ENCODE measurements around the gene ASIC3.
A peak's percentile ranks its signal among the peaks of the same experiment; 100 is the strongest.

ASIC3 gene

DNA sequence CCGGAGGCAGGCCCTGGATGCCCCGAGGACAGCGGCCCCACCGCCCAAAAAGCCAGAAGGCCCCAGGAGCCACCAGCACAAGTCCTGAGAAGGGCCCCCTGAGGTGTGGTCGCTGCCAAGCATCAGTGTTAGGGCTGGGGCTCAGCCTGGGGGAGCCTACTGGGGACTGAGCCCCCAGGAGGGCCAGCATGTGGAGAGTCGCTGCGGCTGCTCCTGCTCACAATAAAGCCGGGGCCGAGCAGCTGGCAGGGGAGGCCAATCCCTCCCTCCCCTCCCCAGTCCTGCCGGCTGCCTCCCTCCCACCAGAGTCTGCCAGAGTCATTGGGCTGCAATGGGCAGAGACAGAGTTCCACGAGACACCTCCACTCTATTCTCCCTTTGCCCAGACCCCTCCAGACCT lies 3.1 kb upstream of the ASIC3 start:
- H3K4me1 ChIP-seq (ENCODE audit: control insufficient read depth in 2 of 2, insufficient read depth in 1 of 2, low read depth in 1 of 2, low read length in 2 of 2), result peaks cover 0 to 2% of the 10 kb centered on the region in 2 donors
- H3K4ac ChIP-seq (ENCODE audit: low read length), result no peak overlapping the region
- H3K27me3 ChIP-seq (ENCODE audit: control insufficient read depth in 3 of 3, insufficient read depth in 3 of 3, low read depth in 1 of 3, low read length in 3 of 3), result peaks cover 0 to 11% (median 0%) of the 10 kb centered on the region in 3 experiments
- no peak overlapping the region for H2BK15ac ChIP-seq (ENCODE audit: low read length)
- H3K4me3 ChIP-seq (ENCODE audit: low read length in 2 of 2), result no peak overlapping the region
- H2BK5ac ChIP-seq (ENCODE audit: low read length), result no peak overlapping the region
- no peak overlapping the region for H2BK120ac ChIP-seq (ENCODE audit: low read depth, low read length)
- H3K36me3 ChIP-seq (replicated peaks in 1 of 2; ENCODE audit: control insufficient read depth in 2 of 2, insufficient read depth in 2 of 2, low read length in 2 of 2), result peaks cover 6 to 10% of the 10 kb centered on the region in 2 donors
- H2BK12ac ChIP-seq (ENCODE audit: low read length), result no peak overlapping the region
- WGBS, 2 donors (ENCODE audit: extremely low coverage in 2 of 2, insufficient read length in 2 of 2, insufficient replicate concordance in 1 of 2), result no CpG with 5 or more reads among the region's 11 CpGs
- no peak overlapping the region for H3K4me2 ChIP-seq (ENCODE audit: insufficient read depth, low read length, poor library complexity, severe bottlenecking)
- H3K9ac ChIP-seq (ENCODE audit: low read depth, low read length, poor library complexity), result no peak overlapping the region
- H3K9me3 ChIP-seq (replicated peaks in 1 of 2; ENCODE audit: control insufficient read depth in 2 of 2, insufficient read depth in 1 of 2, low read depth in 1 of 2, low read length in 2 of 2), result no peaks in the 10 kb centered on the region
- H2AFZ ChIP-seq (ENCODE audit: low read length), result no peak overlapping the region
- no peak for DNase-seq (ENCODE audit: low spot score)
- H3K14ac ChIP-seq (ENCODE audit: low read length), result no peak overlapping the region
- H3K27ac ChIP-seq (replicated peaks; ENCODE audit: low read length), result no peak overlapping the region
- H3K23ac ChIP-seq (ENCODE audit: low read depth, low read length, poor library complexity), result no peak overlapping the region
- no peak overlapping the region for H3K18ac ChIP-seq (ENCODE audit: low read length)
- no peak overlapping the region for H2AK5ac ChIP-seq (ENCODE audit: low read depth, low read length)
- H4K8ac ChIP-seq (ENCODE audit: low read depth, low read length), result no peak overlapping the region
- no peaks in the 10 kb centered on the region for H3K79me1 ChIP-seq (ENCODE audit: low read depth, low read length)
- no peak overlapping the region for H4K91ac ChIP-seq (ENCODE audit: low read depth, low read length, poor library complexity)

DNA sequence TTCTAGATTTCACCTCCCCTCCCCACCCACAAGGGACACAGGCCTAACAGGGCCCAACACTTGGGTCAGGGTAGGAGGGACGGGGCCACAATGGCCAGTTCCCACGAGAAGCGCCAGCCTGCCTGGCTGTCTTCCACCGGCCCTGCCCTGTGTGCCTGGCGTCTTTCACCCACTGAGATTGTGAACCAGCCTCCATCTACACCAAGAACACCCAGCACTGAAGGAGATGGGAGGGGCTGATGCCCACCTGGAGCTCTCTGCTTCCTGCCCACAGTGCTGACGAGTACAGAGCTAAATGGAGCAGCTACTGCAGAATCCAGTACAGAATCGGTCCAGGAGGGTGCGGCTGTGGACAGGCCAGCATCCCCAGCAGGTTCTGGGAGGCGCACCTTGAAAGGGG lies 2.4 kb upstream of the ASIC3 start:
- Histone ChIP-seq H3K9ac (ENCODE audit: low read depth, low read length, poor library complexity) (no peak overlapping the region), H3K4me2 (ENCODE audit: insufficient read depth, low read length, poor library complexity, severe bottlenecking) (no peak overlapping the region), H4K91ac (ENCODE audit: low read depth, low read length, poor library complexity) (no peak overlapping the region), H3K14ac (ENCODE audit: low read length) (no peak overlapping the region), H2BK5ac (ENCODE audit: low read length) (no peak overlapping the region), H3K18ac (ENCODE audit: low read length) (no peak overlapping the region), H3K9me3 (replicated peaks in 1 of 2; ENCODE audit: control insufficient read depth in 2 of 2, insufficient read depth in 1 of 2, low read depth in 1 of 2, low read length in 2 of 2) (no peaks in the 10 kb centered on the region), H2AK5ac (ENCODE audit: low read depth, low read length) (no peak overlapping the region), H3K23ac (ENCODE audit: low read depth, low read length, poor library complexity) (no peak overlapping the region), H3K79me1 (ENCODE audit: low read depth, low read length) (no peaks in the 10 kb centered on the region), H2BK120ac (ENCODE audit: low read depth, low read length) (no peak overlapping the region), H3K4ac (ENCODE audit: low read length) (no peak overlapping the region), H2AFZ (ENCODE audit: low read length) (no peak overlapping the region), H2BK15ac (ENCODE audit: low read length) (no peak overlapping the region), H3K36me3 (replicated peaks in 1 of 2; ENCODE audit: control insufficient read depth in 2 of 2, insufficient read depth in 2 of 2, low read length in 2 of 2) (peaks cover 6 to 10% of the 10 kb centered on the region in 2 donors), H3K27me3 (ENCODE audit: control insufficient read depth in 3 of 3, insufficient read depth in 3 of 3, low read depth in 1 of 3, low read length in 3 of 3) (peaks cover 0 to 18% (median 5%) of the 10 kb centered on the region in 3 experiments), H2BK12ac (ENCODE audit: low read length) (peak overlapping the region; percentile 22), H3K4me1 (ENCODE audit: control insufficient read depth in 2 of 2, insufficient read depth in 1 of 2, low read depth in 1 of 2, low read length in 2 of 2) (peaks cover 0 to 2% of the 10 kb centered on the region in 2 donors), H4K8ac (ENCODE audit: low read depth, low read length) (no peak overlapping the region), H3K27ac (replicated peaks; ENCODE audit: low read length) (no peak overlapping the region), H3K4me3 (ENCODE audit: low read length in 2 of 2) (peak overlapping the region in 1 of 2 donors; percentile 33)
- no CpG with 5 or more reads among the region's 9 CpGs for WGBS, 2 donors (ENCODE audit: extremely low coverage in 2 of 2, insufficient read length in 2 of 2, insufficient replicate concordance in 1 of 2)
- no peak for DNase-seq (ENCODE audit: low spot score)

DNA sequence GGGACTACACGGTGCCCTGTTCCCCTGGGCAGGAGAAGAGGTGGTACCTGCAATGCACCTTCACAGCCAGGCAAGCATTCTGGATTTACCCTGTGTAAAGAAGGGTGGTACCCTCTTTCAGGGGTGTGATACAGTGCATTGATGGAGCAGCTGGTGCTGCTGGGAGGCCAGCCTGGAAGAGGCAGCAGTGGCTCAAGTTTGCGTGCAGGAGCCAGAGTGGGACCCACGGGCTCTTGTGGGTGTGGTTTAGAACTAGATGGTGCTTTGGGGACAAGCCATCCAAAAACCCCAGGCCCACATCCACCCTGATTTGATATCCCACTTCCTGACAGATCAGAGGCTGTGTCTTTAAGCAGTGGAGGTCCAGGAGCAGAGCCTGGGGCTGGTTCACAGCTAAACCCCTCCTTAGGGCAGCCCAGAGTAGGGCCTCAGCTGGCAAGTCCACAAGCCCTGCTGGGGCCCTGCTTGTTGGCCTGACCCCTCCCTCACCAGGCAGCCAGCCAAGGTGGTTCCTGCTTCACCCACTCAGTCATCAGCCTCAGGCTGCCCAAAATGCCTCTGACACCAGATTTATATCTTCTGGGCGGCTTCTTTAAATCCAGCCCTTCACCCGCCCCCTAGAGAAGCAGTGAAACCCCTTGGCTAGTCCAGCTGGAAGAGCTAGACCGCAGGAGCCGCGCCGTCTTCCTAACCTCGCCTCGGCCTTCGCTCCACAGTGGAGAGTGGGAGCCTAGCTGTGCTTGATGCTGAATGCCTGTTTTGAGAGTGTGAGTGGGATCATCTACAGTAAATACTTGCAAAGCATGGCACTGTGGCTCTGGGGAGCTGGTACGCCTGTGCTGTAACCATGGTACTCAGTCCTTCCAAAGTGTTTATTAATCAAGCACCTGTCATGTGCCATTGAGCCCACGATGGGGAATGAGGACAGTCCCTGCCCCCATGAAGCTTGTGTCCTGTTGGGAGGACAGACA lies 1.4 kb upstream of the ASIC3 start:
- WGBS, 2 donors (ENCODE audit: extremely low coverage in 2 of 2, insufficient read length in 2 of 2, insufficient replicate concordance in 1 of 2), result no CpG with 5 or more reads among the region's 14 CpGs
- no peak overlapping the region for H3K27ac ChIP-seq (replicated peaks; ENCODE audit: low read length)

DNA sequence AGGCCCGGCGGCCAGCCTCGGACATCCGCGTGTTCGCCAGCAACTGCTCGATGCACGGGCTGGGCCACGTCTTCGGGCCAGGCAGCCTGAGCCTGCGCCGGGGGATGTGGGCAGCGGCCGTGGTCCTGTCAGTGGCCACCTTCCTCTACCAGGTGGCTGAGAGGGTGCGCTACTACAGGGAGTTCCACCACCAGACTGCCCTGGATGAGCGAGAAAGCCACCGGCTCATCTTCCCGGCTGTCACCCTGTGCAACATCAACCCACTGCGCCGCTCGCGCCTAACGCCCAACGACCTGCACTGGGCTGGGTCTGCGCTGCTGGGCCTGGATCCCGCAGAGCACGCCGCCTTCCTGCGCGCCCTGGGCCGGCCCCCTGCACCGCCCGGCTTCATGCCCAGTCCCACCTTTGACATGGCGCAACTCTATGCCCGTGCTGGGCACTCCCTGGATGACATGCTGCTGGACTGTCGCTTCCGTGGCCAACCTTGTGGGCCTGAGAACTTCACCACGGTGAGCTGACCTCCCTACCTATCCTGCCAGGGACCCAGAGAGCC lies 656 bp downstream of the ASIC3 start:
- Histone ChIP-seq H2AK5ac (ENCODE audit: low read depth, low read length) (no peak overlapping the region), H3K9me3 (replicated peaks in 1 of 2; ENCODE audit: control insufficient read depth in 2 of 2, insufficient read depth in 1 of 2, low read depth in 1 of 2, low read length in 2 of 2) (peaks cover 0 to 2% of the 10 kb centered on the region in 2 donors), H3K9ac (ENCODE audit: low read depth, low read length, poor library complexity) (peak overlapping the region; percentile 4), H3K4me1 (ENCODE audit: control insufficient read depth in 2 of 2, insufficient read depth in 1 of 2, low read depth in 1 of 2, low read length in 2 of 2) (peaks cover 0 to 2% of the 10 kb centered on the region in 2 donors), H3K79me1 (ENCODE audit: low read depth, low read length) (peaks cover 1% of the 10 kb centered on the region), H3K36me3 (replicated peaks in 1 of 2; ENCODE audit: control insufficient read depth in 2 of 2, insufficient read depth in 2 of 2, low read length in 2 of 2) (peaks cover 8 to 10% of the 10 kb centered on the region in 2 donors), H4K91ac (ENCODE audit: low read depth, low read length, poor library complexity) (no peak overlapping the region), H3K4me3 (ENCODE audit: low read length in 2 of 2) (no peak overlapping the region), H3K23ac (ENCODE audit: low read depth, low read length, poor library complexity) (peak overlapping the region; percentile 80), H2BK5ac (ENCODE audit: low read length) (no peak overlapping the region), H3K18ac (ENCODE audit: low read length) (no peak overlapping the region), H4K8ac (ENCODE audit: low read depth, low read length) (no peak overlapping the region), H3K27me3 (ENCODE audit: control insufficient read depth in 3 of 3, insufficient read depth in 3 of 3, low read depth in 1 of 3, low read length in 3 of 3) (peaks cover 0 to 28% (median 6%) of the 10 kb centered on the region in 3 experiments), H2BK12ac (ENCODE audit: low read length) (no peak overlapping the region), H3K27ac (replicated peaks; ENCODE audit: low read length) (no peak overlapping the region), H3K14ac (ENCODE audit: low read length) (peak overlapping the region; percentile 38), H2BK120ac (ENCODE audit: low read depth, low read length) (no peak overlapping the region), H2AFZ (ENCODE audit: low read length) (no peak overlapping the region), H3K4ac (ENCODE audit: low read length) (no peak overlapping the region), H2BK15ac (ENCODE audit: low read length) (no peak overlapping the region), H3K4me2 (ENCODE audit: insufficient read depth, low read length, poor library complexity, severe bottlenecking) (no peak overlapping the region)
- no CpG with 5 or more reads among the region's 38 CpGs for WGBS, 2 donors (ENCODE audit: extremely low coverage in 2 of 2, insufficient read length in 2 of 2, insufficient replicate concordance in 1 of 2)
- DNase-seq (ENCODE audit: low spot score), result no peak

More for the DNA sequence above, 1.4 kb upstream of the ASIC3 start:
- no peak overlapping the region for H3K4me2 ChIP-seq (ENCODE audit: insufficient read depth, low read length, poor library complexity, severe bottlenecking)
- no peak overlapping the region for H2BK12ac ChIP-seq (ENCODE audit: low read length)
- H3K14ac ChIP-seq (ENCODE audit: low read length), result no peak overlapping the region
- H3K9ac ChIP-seq (ENCODE audit: low read depth, low read length, poor library complexity), result no peak overlapping the region
- no peak overlapping the region for H2BK15ac ChIP-seq (ENCODE audit: low read length)
- no peak overlapping the region for H3K18ac ChIP-seq (ENCODE audit: low read length)
- H2BK120ac ChIP-seq (ENCODE audit: low read depth, low read length), result no peak overlapping the region
- no peaks in the 10 kb centered on the region for H3K9me3 ChIP-seq (replicated peaks in 1 of 2; ENCODE audit: control insufficient read depth in 2 of 2, insufficient read depth in 1 of 2, low read depth in 1 of 2, low read length in 2 of 2)
- H3K27me3 ChIP-seq (ENCODE audit: control insufficient read depth in 3 of 3, insufficient read depth in 3 of 3, low read depth in 1 of 3, low read length in 3 of 3), result peaks cover 0 to 23% (median 6%) of the 10 kb centered on the region in 3 experiments
- no peak overlapping the region for H3K4ac ChIP-seq (ENCODE audit: low read length)
- DNase-seq (ENCODE audit: low spot score), result no peak
- H2AFZ ChIP-seq (ENCODE audit: low read length), result no peak overlapping the region
- H4K91ac ChIP-seq (ENCODE audit: low read depth, low read length, poor library complexity), result no peak overlapping the region
- peaks cover 0 to 2% of the 10 kb centered on the region in 2 donors for H3K4me1 ChIP-seq (ENCODE audit: control insufficient read depth in 2 of 2, insufficient read depth in 1 of 2, low read depth in 1 of 2, low read length in 2 of 2)
- H3K23ac ChIP-seq (ENCODE audit: low read depth, low read length, poor library complexity), result peak overlapping the region; percentile 21
- H3K4me3 ChIP-seq (ENCODE audit: low read length in 2 of 2), result no peak overlapping the region
- H3K36me3 ChIP-seq (replicated peaks in 1 of 2; ENCODE audit: control insufficient read depth in 2 of 2, insufficient read depth in 2 of 2, low read length in 2 of 2), result peaks cover 6 to 10% of the 10 kb centered on the region in 2 donors
- H3K79me1 ChIP-seq (ENCODE audit: low read depth, low read length), result no peaks in the 10 kb centered on the region
- H2AK5ac ChIP-seq (ENCODE audit: low read depth, low read length), result no peak overlapping the region
- no peak overlapping the region for H2BK5ac ChIP-seq (ENCODE audit: low read length)
- no peak overlapping the region for H4K8ac ChIP-seq (ENCODE audit: low read depth, low read length)
